ENCODE measurements around the gene PRKACA.

The PRKACA gene

DNA sequence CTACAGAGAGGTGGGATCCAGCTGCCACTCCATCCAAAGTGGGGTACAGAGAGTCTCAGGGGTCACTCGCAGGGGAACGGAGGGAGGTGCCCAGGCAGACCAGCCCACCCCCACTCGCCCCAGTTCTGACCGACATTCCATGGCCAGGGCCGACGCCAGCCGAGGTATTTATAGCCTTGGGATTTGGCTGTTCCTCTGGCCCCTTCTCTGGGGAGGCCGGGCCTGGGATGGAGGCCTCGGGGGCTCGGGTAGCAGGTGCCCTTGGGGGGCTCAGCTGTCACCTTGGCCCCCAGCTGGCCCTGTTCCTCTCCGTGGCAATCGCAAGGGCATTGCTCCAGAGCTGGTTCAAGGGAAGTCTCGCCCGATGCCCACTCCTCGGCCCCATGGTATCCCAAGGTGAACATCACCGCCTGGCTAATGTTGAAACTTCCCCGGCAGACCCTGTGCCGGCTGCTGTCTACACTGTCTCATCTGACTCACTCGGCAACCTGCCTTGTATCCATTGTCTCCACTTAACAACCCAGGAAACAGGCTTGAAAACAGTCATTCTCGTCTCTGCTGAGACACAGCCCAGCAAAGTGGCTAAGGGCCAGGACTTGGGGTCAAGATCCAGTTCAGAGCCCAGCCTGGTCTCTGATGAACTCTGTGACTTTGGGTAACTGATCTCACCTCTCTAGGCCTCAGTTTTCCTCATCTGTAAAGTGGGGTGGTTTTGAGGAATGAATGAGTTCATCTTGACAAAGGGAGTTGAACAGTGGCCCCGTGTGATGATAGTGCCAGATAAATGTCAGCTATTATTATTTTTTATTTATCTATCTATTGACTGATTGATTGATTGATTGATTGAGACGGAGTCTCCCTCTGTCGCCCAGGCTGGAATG, 9.7 kb downstream of the PRKACA start:
- CTCF ChIA-PET: no interaction called here
- TF ChIP-seq L3MBTL2 (conservative IDR thresholded peaks at IDR 0.05) (no peak), BHLHE40 (IDR thresholded peaks at IDR 0.05; ENCODE audit: borderline replicate concordance) (no peak), LEF1 (IDR thresholded peaks at IDR 0.05; ENCODE audit: borderline replicate concordance) (no peak), TARDBP (IDR thresholded peaks at IDR 0.05) (no peak), CTBP1 (IDR thresholded peaks at IDR 0.05; ENCODE audit: borderline replicate concordance) (no peak), ELF4 (IDR thresholded peaks at IDR 0.05) (no peak), PKNOX1 (IDR thresholded peaks at IDR 0.05) (no peak), SP1 (IDR thresholded peaks at IDR 0.05) (no peak), ARNT (IDR thresholded peaks at IDR 0.05) (no peak), HDGF (IDR thresholded peaks at IDR 0.05; ENCODE audit: borderline replicate concordance) (no peak), SUZ12 (IDR thresholded peaks at IDR 0.05) (no peak), FOXK2 (IDR thresholded peaks at IDR 0.05) (no peak), ZNF384 (IDR thresholded peaks at IDR 0.05) (no peak)
- DNase-seq (ENCODE audit: extremely low spot score): no peak
- POLR2A ChIA-PET: no interaction called here

GRCh38 chr19:14106840-14107239, 10.7 kb downstream of the PRKACA start:
- ChIA-PET POLR2A (no interaction called here), CTCF (no interaction called here)
- DNase-seq (ENCODE audit: extremely low spot score): no peak
- TF ChIP-seq L3MBTL2 (conservative IDR thresholded peaks at IDR 0.05) (no peak), ZNF384 (IDR thresholded peaks at IDR 0.05) (no peak), SP1 (IDR thresholded peaks at IDR 0.05) (no peak), FOXM1 (IDR thresholded peaks at IDR 0.05; ENCODE audit: borderline replicate concordance) (no peak), NFRKB (IDR thresholded peaks at IDR 0.05) (no peak), FOXK2 (IDR thresholded peaks at IDR 0.05) (no peak), LEF1 (IDR thresholded peaks at IDR 0.05; ENCODE audit: borderline replicate concordance) (no peak), TARDBP (IDR thresholded peaks at IDR 0.05) (no peak), HDGF (IDR thresholded peaks at IDR 0.05; ENCODE audit: borderline replicate concordance) (no peak), FOXA1 (IDR thresholded peaks at IDR 0.05) (no peak), PKNOX1 (IDR thresholded peaks at IDR 0.05) (no peak), ELF4 (IDR thresholded peaks at IDR 0.05) (no peak), CTBP1 (IDR thresholded peaks at IDR 0.05; ENCODE audit: borderline replicate concordance) (no peak), ARNT (IDR thresholded peaks at IDR 0.05) (no peak), SUZ12 (IDR thresholded peaks at IDR 0.05) (no peak), BHLHE40 (IDR thresholded peaks at IDR 0.05; ENCODE audit: borderline replicate concordance) (no peak)

GRCh38 chr19:14105680-14106079, 11.9 kb downstream of the PRKACA start:
- TF ChIP-seq FOXM1 (IDR thresholded peaks at IDR 0.05; ENCODE audit: borderline replicate concordance) (no peak), ARNT (IDR thresholded peaks at IDR 0.05) (no peak)
- ChIA-PET POLR2A (no interaction called here), CTCF (no interaction called here)
- DNase-seq (ENCODE audit: extremely low spot score): no peak

GRCh38 chr19:14103310-14103709, 14.3 kb downstream of the PRKACA start:
- no peak for TF ChIP-seq NFRKB (IDR thresholded peaks at IDR 0.05)
- TF ChIP-seq CTBP1 (IDR thresholded peaks at IDR 0.05; ENCODE audit: borderline replicate concordance): no peak
- no peak for TF ChIP-seq FOXK2 (IDR thresholded peaks at IDR 0.05)
- TF ChIP-seq FOXM1 (IDR thresholded peaks at IDR 0.05; ENCODE audit: borderline replicate concordance): no peak
- no peak for TF ChIP-seq FOXA1 (IDR thresholded peaks at IDR 0.05)
- no peak for TF ChIP-seq BHLHE40 (IDR thresholded peaks at IDR 0.05; ENCODE audit: borderline replicate concordance)
- no peak for TF ChIP-seq HDGF (IDR thresholded peaks at IDR 0.05; ENCODE audit: borderline replicate concordance)
- no peak for TF ChIP-seq LEF1 (IDR thresholded peaks at IDR 0.05; ENCODE audit: borderline replicate concordance)
- TF ChIP-seq SUZ12 (IDR thresholded peaks at IDR 0.05): no peak
- ChIA-PET CTCF (no interaction called here), POLR2A (interaction anchor here (0.9 to 1.9 kb wide), 2 partner anchors 9 to 33 kb away, joined by 3 to 5 read pairs; partner anchors contain the start of gene ASF1B)
- no peak for DNase-seq (ENCODE audit: extremely low spot score)

- TF ChIP-seq CTBP1 (IDR thresholded peaks at IDR 0.05; ENCODE audit: borderline replicate concordance) (no peak), TARDBP (IDR thresholded peaks at IDR 0.05) (no peak), FOXA1 (IDR thresholded peaks at IDR 0.05) (no peak), BHLHE40 (IDR thresholded peaks at IDR 0.05; ENCODE audit: borderline replicate concordance) (no peak), FOXM1 (IDR thresholded peaks at IDR 0.05; ENCODE audit: borderline replicate concordance) (no peak), HDGF (IDR thresholded peaks at IDR 0.05; ENCODE audit: borderline replicate concordance) (no peak)
- ChIA-PET POLR2A (interaction anchor here (1.9 kb wide), 1 partner anchor 34 kb away, joined by 5 read pairs; the partner anchor contains the start of gene ASF1B), CTCF (no interaction called here)
- DNase-seq (ENCODE audit: extremely low spot score): no peak
These were observed 14.8 kb downstream of the PRKACA start for GRCh38 chr19:14102756-14103155.

DNA sequence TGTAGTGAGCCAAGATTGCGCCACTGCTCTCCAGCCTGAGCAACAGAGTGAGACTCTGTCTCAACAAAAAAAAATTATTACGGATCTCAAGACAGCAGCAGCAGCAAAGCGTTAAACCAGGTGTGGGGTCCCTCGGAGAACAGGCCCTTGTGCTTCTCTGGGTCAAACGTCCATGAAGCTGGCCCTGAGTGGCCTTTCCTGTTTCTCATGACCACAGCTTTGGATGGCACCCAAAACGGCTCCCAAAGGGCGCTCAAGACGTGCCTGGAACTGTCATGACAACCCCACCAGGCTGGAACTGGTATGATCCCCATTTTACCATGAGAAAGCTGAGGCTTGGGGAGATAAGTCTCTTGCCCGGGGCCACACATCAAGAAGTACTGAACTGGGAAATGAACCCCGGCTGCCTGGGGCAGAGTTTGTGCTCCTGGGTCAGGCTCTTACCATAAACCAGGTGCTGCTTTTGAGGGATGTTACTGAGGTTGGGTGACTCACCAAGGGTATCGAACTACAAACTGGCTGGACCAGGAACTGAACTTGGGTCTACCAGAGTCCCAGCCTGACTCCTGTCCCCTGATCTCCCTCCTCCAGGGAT, 15.4 kb downstream of the PRKACA start:
- ChIA-PET POLR2A (no interaction called here), CTCF (no interaction called here)
- no peak for TF ChIP-seq ZNF384 (IDR thresholded peaks at IDR 0.05)
- no peak for TF ChIP-seq FOXK2 (IDR thresholded peaks at IDR 0.05)
- no peak for TF ChIP-seq PKNOX1 (IDR thresholded peaks at IDR 0.05)
- no peak for TF ChIP-seq TARDBP (IDR thresholded peaks at IDR 0.05)
- no peak for TF ChIP-seq HDGF (IDR thresholded peaks at IDR 0.05; ENCODE audit: borderline replicate concordance)
- no peak for TF ChIP-seq SUZ12 (IDR thresholded peaks at IDR 0.05)
- no peak for TF ChIP-seq BHLHE40 (IDR thresholded peaks at IDR 0.05; ENCODE audit: borderline replicate concordance)
- no peak for TF ChIP-seq LEF1 (IDR thresholded peaks at IDR 0.05; ENCODE audit: borderline replicate concordance)
- no peak for TF ChIP-seq ELF4 (IDR thresholded peaks at IDR 0.05)
- TF ChIP-seq SP1 (IDR thresholded peaks at IDR 0.05): no peak
- TF ChIP-seq L3MBTL2 (conservative IDR thresholded peaks at IDR 0.05): no peak
- TF ChIP-seq NFRKB (IDR thresholded peaks at IDR 0.05): no peak
- TF ChIP-seq CTBP1 (IDR thresholded peaks at IDR 0.05; ENCODE audit: borderline replicate concordance): no peak
- no peak for TF ChIP-seq FOXM1 (IDR thresholded peaks at IDR 0.05; ENCODE audit: borderline replicate concordance)
- no peak for TF ChIP-seq FOXA1 (IDR thresholded peaks at IDR 0.05)
- DNase-seq (ENCODE audit: extremely low spot score): no peak
